ENCODE data around the gene TRPM4. TPM values are rescaled to one million over a fixed set of nuclear protein-coding genes. Genes with fewer than 3 reads are reported as not detected.

TRPM4 gene
- total RNA-seq, 4 donors from 2014 or later = 50.7 to 76.2 (median 70.3) TPM

DNA sequence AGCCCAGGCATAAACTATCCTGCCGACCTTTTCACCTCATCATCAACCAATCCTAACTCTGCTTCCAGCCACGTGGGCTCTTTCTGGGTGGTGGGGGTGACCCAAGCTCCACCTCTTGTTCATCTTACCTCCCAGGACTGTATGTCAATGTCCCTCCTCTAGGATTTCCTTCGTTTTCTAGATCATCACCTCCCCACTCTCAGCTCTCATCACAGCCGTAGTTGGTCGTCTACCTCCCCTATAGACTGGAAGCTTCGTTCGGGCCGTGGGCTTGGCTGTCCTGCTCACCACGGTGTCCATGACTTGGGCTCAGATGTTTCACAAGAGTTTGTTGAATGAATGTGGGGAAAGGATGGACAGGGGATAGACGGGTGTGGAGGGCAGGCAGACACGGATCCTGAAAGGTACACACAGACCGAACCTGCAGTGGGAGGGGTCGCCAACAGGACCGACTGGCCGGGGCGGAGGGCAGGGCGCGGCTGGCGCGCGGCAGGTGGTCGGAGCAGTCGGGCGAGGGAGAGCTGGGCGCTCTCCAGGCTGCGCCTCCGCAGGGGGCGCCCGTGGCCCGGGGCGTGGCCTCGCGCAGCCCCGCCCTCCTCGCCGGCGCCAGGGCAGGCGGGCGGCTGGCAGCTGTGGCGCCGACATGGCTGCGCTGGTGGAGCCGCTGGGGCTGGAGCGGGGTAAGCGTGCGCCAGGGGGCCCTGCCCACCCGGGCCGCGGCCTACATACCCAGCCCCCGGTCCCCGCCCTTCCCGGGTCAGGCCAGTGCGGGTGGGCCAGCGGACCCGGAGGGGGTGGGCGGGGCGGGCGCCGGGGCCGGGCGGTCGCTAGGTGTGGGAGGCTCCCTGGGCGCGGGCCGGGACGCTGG, 43.6 kb upstream of the TRPM4 start, which contains the start of gene LIN7B:
TSS of gene LIN7B (plus strand) at position 609 of the 868 bp plus-strand sequence. CDS start at position 644, 35 bp downstream.
- WGBS, 2 donors = 1 to 2% methylated on average over 31 to 58 of the region's 66 CpGs
- intact Hi-C loops (cut with DNase I; ENCODE audit: low total_unique reads) = no loop called here
- peak within 1 kb of the TSS; percentile 52 for H3K4me3 ChIP-seq (ENCODE audit: low read depth, poor library complexity, severe bottlenecking)
- no peak for TF ChIP-seq POLR2A (IDR thresholded peaks at IDR 0.05)
- TF ChIP-seq, protein P1, sequence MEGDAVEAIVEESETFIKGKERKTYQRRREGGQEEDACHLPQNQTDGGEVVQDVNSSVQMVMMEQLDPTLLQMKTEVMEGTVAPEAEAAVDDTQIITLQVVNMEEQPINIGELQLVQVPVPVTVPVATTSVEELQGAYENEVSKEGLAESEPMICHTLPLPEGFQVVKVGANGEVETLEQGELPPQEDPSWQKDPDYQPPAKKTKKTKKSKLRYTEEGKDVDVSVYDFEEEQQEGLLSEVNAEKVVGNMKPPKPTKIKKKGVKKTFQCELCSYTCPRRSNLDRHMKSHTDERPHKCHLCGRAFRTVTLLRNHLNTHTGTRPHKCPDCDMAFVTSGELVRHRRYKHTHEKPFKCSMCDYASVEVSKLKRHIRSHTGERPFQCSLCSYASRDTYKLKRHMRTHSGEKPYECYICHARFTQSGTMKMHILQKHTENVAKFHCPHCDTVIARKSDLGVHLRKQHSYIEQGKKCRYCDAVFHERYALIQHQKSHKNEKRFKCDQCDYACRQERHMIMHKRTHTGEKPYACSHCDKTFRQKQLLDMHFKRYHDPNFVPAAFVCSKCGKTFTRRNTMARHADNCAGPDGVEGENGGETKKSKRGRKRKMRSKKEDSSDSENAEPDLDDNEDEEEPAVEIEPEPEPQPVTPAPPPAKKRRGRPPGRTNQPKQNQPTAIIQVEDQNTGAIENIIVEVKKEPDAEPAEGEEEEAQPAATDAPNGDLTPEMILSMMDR (IDR thresholded peaks at IDR 0.05) = no peak
- DNase-seq (ENCODE audit: low spot score in 2 of 2) = peak in 1 of 2 donors; percentile 90

DNA sequence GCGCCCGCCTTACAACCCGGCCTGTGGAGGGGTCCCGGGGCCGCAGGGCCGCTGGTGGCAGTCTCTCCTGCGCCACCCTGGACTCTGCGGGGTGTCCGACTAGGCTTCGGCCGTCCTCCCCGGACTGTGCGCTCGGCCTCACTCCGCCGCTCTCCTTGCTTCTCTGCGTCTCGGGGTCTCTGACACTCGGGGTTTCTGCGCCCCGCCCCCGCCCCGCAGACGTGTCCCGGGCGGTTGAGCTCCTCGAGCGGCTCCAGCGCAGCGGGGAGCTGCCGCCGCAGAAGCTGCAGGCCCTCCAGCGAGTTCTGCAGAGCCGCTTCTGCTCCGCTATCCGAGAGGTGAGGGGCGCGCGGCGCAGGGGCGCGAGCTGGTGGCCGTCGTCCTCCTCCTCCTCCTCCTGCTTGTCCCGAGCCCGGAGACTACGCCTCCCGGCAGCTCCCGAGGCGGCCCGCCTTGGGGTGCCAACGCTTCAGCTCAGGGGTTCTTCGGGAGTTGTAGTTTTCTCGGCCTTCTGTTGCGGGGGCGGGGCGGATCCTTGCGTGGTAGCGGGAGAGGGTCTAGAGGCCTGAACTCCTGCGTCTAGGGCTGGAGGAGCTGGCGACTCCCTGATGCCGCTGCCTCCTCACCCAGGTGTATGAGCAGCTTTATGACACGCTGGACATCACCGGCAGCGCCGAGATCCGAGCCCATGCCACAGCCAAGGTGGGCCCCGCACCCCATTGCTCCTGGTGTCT, 42.8 kb upstream of the TRPM4 start:
- no peak for TF ChIP-seq POLR2A (IDR thresholded peaks at IDR 0.05)
- TF ChIP-seq, protein P1 (IDR thresholded peaks at IDR 0.05) = no peak
- intact Hi-C loops (cut with DNase I; ENCODE audit: low total_unique reads) = no loop called here
- WGBS, 2 donors = 14 to 16% methylated on average over 25 to 39 of the region's 68 CpGs
- DNase-seq (ENCODE audit: low spot score in 2 of 2) = peak; percentile 52 to 91
- peak overlapping the region; percentile 52 for H3K4me3 ChIP-seq (ENCODE audit: low read depth, poor library complexity, severe bottlenecking)

DNA sequence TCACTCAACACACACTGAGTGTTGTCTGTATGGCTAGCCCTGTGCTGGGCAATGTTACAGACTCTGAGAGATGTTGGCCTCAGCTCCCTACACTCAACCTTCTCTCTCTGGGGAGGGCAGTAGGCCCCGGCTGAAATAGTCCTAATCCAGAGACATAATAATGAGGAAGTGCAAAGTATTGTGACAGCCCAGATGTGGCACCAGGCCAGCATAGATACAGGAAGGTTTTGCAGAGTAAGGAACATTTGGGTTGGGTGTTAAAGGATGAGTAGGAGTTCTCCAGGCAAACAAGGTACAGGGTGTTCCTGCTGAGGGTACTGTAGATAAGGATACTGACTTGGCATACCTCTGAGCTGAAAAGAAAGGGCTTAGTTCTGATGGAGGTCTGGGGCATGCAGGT, 41.0 kb upstream of the TRPM4 start:
- intact Hi-C loops (cut with DNase I; ENCODE audit: low total_unique reads) = no loop called here
- TF ChIP-seq, protein P1 (IDR thresholded peaks at IDR 0.05) = no peak
- TF ChIP-seq POLR2A (IDR thresholded peaks at IDR 0.05) = no peak
- no peak for DNase-seq (ENCODE audit: low spot score in 2 of 2)
- no peak overlapping the region for H3K4me3 ChIP-seq (ENCODE audit: low read depth, poor library complexity, severe bottlenecking)
- WGBS, 2 donors = 58 to 75% methylated on average over 1 of the region's 1 CpG

- no peak for TF ChIP-seq POLR2A (IDR thresholded peaks at IDR 0.05)
- TF ChIP-seq, protein P1 (IDR thresholded peaks at IDR 0.05) = no peak
- DNase-seq (ENCODE audit: low spot score in 2 of 2) = no peak
- intact Hi-C loops (cut with DNase I; ENCODE audit: low total_unique reads) = no loop called here
- H3K4me3 ChIP-seq (ENCODE audit: low read depth, poor library complexity, severe bottlenecking) = peak overlapping the region; percentile 30
- 51 to 52% methylated on average over 19 to 24 of the region's 26 CpGs for WGBS, 2 donors
These were observed 39.7 kb upstream of the TRPM4 start for GRCh38 chr19:49117677-49118564.
